K562 (cell line): ENCODE data around the gene FLVCR2. TPM values are rescaled to one million over a fixed set of nuclear protein-coding genes. Genes with fewer than 3 reads are reported as not detected.

Experiments
- ATAC-seq: fragments of 200-7000 bp; cut with Tn5 transposase; 3 replicates; pipeline ENCODE4 v1.9.1; 2020; ENCODE audit warnings: moderate library complexity
- BruUV-seq: library from RNA; stranded (reverse); fragments of 400-500 nt; replicated peaks from 2 replicates; lab custom pipeline; 2021; lab: Mats Ljungman, UMichigan
- CTCF ChIA-PET: fragments of 300-600 bp; formaldehyde crosslinking; extraction: SDS; loops from one replicate; lab custom pipeline; 2021; ENCODE audit warnings: low intra/inter-chr PET ratio; lab: Yijun Ruan, JAX
- POLR2A ChIA-PET: fragments of 300-600, 350-650 bp; sonication (Branson Sonifier 250); formaldehyde crosslinking; extraction: SDS; loops from one replicate; lab custom pipeline; 2021; ENCODE audit warnings: antibody characterized with exemption, inconsistent platforms; lab: Yijun Ruan, JAX
- DNase-seq, 4 experiments: peaks; one replicate each; pipeline versions ENCODE4 v3.0.0 to v3.0.0-alpha.2; 2011 to 2018; ENCODE audit warnings: low spot score in 3 of 4, mixed read lengths in 3 of 4; ENCODE audit errors: extremely low read depth in 1 of 4
- FAIRE-seq: peaks from 2 replicates; lab custom pipeline; 2011; peaks lifted over from hg19 to GRCh38; lab: Jason Lieb, UNC
- H2AFZ ChIP-seq: 2 replicates; pipeline ENCODE4 v1.6.0; 2011; ENCODE audit warnings: low read depth, low read length, control low read depth, inconsistent platforms
- H3K27ac ChIP-seq: fragments of 200-600 bp; 3 replicates; pipeline ENCODE4 v1.8.0; 2011; ENCODE audit warnings: low read depth, mild to moderate bottlenecking, control low read depth, inconsistent platforms, low read length, moderate library complexity, mixed read lengths; ENCODE audit errors: extremely low read depth
- H3K27me3 ChIP-seq, 2 experiments: fragments of 300-600 bp in 1 of 2; 2 replicates in 1 of 2; 3 replicates in 1 of 2; pipeline versions ENCODE4 v1.6.0 to v1.8.0; 2011; ENCODE audit warnings: inconsistent platforms in 2 of 2, low read length in 2 of 2, mild to moderate bottlenecking in 1 of 2, mixed read lengths in 1 of 2, moderate library complexity in 1 of 2; ENCODE audit not compliant: control insufficient read depth in 2 of 2, insufficient read depth in 2 of 2
- H3K36me3 ChIP-seq: fragments of 300-600 bp; 3 replicates; pipeline ENCODE4 v1.8.0; 2011; ENCODE audit warnings: mild to moderate bottlenecking, low read length, inconsistent platforms; ENCODE audit not compliant: control insufficient read depth, insufficient read depth
- H3K4me1 ChIP-seq, 2 experiments: fragments of 200-600 bp in 1 of 2; replicated peaks in 1 of 2; 2 replicates in 1 of 2; 3 replicates in 1 of 2; pipeline versions ENCODE4 v1.5.1 to v1.8.0; 2011; ENCODE audit warnings: inconsistent platforms in 2 of 2, low read length in 2 of 2, mild to moderate bottlenecking in 1 of 2, mixed read lengths in 1 of 2, moderate library complexity in 1 of 2; ENCODE audit not compliant: control insufficient read depth in 2 of 2, insufficient read depth in 2 of 2
- H3K4me2 ChIP-seq: 2 replicates; pipeline ENCODE4 v1.6.1; 2011; ENCODE audit warnings: low read length, control low read depth, inconsistent platforms, mixed read lengths; ENCODE audit not compliant: insufficient read depth
- H3K4me3 ChIP-seq: fragments of 200-600 bp; sonication (generic), shearing (Covaris generic); 2 replicates; pipeline ENCODE4 v1.5.1; 2016; ENCODE audit warnings: control low read depth, inconsistent platforms
- H3K79me2 ChIP-seq: fragments of 200-600 bp; 3 replicates; pipeline ENCODE4 v1.8.0; 2011; ENCODE audit warnings: low read length, inconsistent platforms; ENCODE audit not compliant: control insufficient read depth, insufficient read depth
- H3K9ac ChIP-seq, 2 experiments: 2 replicates each; pipeline versions ENCODE4 v1.6.0 to v1.6.1; 2011; ENCODE audit warnings: low read depth in 2 of 2, low read length in 2 of 2, control low read depth in 1 of 2, inconsistent platforms in 1 of 2, mild to moderate bottlenecking in 1 of 2, mixed read lengths in 1 of 2; ENCODE audit not compliant: insufficient read depth in 1 of 2
- H3K9me1 ChIP-seq: one replicate; pipeline ENCODE4 v1.6.0; 2011; ENCODE audit warnings: inconsistent platforms, mild to moderate bottlenecking, low read length, moderate library complexity; ENCODE audit not compliant: control insufficient read depth, insufficient read depth
- H3K9me3 ChIP-seq: replicated peaks from 2 replicates; pipeline ENCODE4 v1.5.1; 2011; ENCODE audit warnings: low read depth, low read length, inconsistent platforms; ENCODE audit not compliant: control insufficient read depth, insufficient read depth
- H4K20me1 ChIP-seq: replicated peaks from 2 replicates; pipeline ENCODE4 v1.6.1; 2011; ENCODE audit warnings: low read length, inconsistent platforms, mixed read lengths; ENCODE audit not compliant: control insufficient read depth, insufficient read depth
- ATF7 ChIP-seq: fragments of 450-650 bp; IDR thresholded peaks from 2 replicates; pipeline ENCODE4 v1.7.1; 2014; ENCODE audit warnings: mild to moderate bottlenecking, moderate library complexity
- CBX8 ChIP-seq: fragments of 200-600 bp; sonication (generic); IDR thresholded peaks from 2 replicates; pipeline ENCODE4 v1.6.1; 2012; ENCODE audit warnings: borderline replicate concordance, mixed run types, low read depth, mild to moderate bottlenecking, moderate library complexity, mixed read lengths, low read length, control low read depth, inconsistent platforms; ENCODE audit not compliant: poor library complexity, severe bottlenecking; ENCODE audit errors: extremely low read depth
- CCAR2 ChIP-seq: fragments of 200-400 bp; formaldehyde crosslinking; IDR thresholded peaks from 2 replicates; pipeline ENCODE4 v1.6.1; 2017; ENCODE audit warnings: mild to moderate bottlenecking, low read depth, low read length
- NEUROD1 ChIP-seq: fragments of 150-350 bp; IDR thresholded peaks from 2 replicates; pipeline ENCODE4 v1.6.1; 2014; ENCODE audit warnings: borderline replicate concordance, low read length, low read depth; ENCODE audit not compliant: partially characterized antibody
- NFIX ChIP-seq: fragments of 250-450 bp; sonication (Bioruptor Pico); IDR thresholded peaks from 2 replicates; pipeline ENCODE4 v1.4.0; 2020; ENCODE audit warnings: low read depth, mild to moderate bottlenecking, moderate library complexity
- NRF1 ChIP-seq, 2 experiments: fragments of 450-650 bp; IDR thresholded peaks in 1 of 2; conservative IDR thresholded peaks in 1 of 2; 2 replicates each; pipeline ENCODE4 v1.6.1; 2014; ENCODE audit warnings: mild to moderate bottlenecking in 2 of 2
- PRPF4 ChIP-seq: fragments of 200-400 bp; formaldehyde crosslinking; IDR thresholded peaks from one replicate; pipeline ENCODE4 v1.6.1; 2017; ENCODE audit warnings: low read length, low read depth, mild to moderate bottlenecking; ENCODE audit not compliant: insufficient read depth, poor library complexity, severe bottlenecking
- PTRF ChIP-seq: fragments of 450-650 bp; IDR thresholded peaks from 2 replicates; pipeline ENCODE4 v1.6.1; 2016; ENCODE audit warnings: mild to moderate bottlenecking, missing genetic modification characterization, missing compliant biosample characterization
- SETDB1 ChIP-seq: IDR thresholded peaks from one replicate; pipeline ENCODE4 v1.6.1; 2012; ENCODE audit warnings: low read length, control low read depth, inconsistent platforms
- TCF7L2 ChIP-seq: fragments of 150-350 bp; IDR thresholded peaks from 2 replicates; pipeline ENCODE4 v1.6.1; 2016; ENCODE audit warnings: low read depth, mild to moderate bottlenecking, low read length, moderate library complexity
- ZFPM2 ChIP-seq: fragments of 250-450 bp; sonication (Bioruptor Pico); IDR thresholded peaks from 2 replicates; pipeline ENCODE4 v1.5.1; 2022; ENCODE audit warnings: mild to moderate bottlenecking
- ZNF212 ChIP-seq: fragments of 450-650 bp; formaldehyde crosslinking; IDR thresholded peaks from 2 replicates; pipeline ENCODE4 v1.4.0; 2020; ENCODE audit warnings: mild to moderate bottlenecking
- ZNF507 ChIP-seq: conservative IDR thresholded peaks from 2 replicates; pipeline ENCODE4 v1.6.1; 2017; ENCODE audit warnings: missing genetic modification characterization, missing compliant biosample characterization
- WGBS: fragments of 100-300 bp; shearing (Covaris generic); methylation state at CpG from one replicate; pipeline ENCODE4 v1.1.6; 2016; ENCODE audit warnings: low coverage, mixed read lengths; ENCODE audit not compliant: insufficient coverage; ENCODE audit errors: missing lambda C conversion rate; 5-methylcytosine and 5-hydroxymethylcytosine counted together
- in situ Hi-C: fragments of 300-500 bp; cut with MboI; formaldehyde crosslinking; loops from 4 replicates; pipeline ENCODE4 v1.15.0; 2018; ENCODE audit warnings: inconsistent platforms, mixed read lengths
- intact Hi-C: fragments of 100-400 bp; cut with micrococcal nuclease; formaldehyde crosslinking; loops from 2 replicates; pipeline ENCODE4 v1.14.2; 2022
- polyA plus RNA-seq, 8 experiments: library from polyadenylated mRNA; depleted of rRNA in 4 of 8; stranded (reverse) in 5 of 8; unstranded in 3 of 8; fragments of >200 nt; fragmentation: Nextera tagmentation in 2 of 8; fragmentation: Illumina TruSeq in 1 of 8; extraction: Ambion mirVana in 2 of 8; extraction: Trizol in 1 of 8; gene quantifications; 2 replicates each; pipeline versions ENCODE4 v1.2.1 to v1.2.3, GENCODE V29; 2011 to 2014; ENCODE audit warnings: inconsistent platforms in 1 of 8, missing spikeins in 1 of 8
- total RNA-seq, 7 experiments: library from RNA; depleted of rRNA in 6 of 7; stranded (reverse); fragments of >200 nt in 6 of 7; fragmentation: Illumina TruSeq in 2 of 7; extraction: Trizol in 2 of 7; gene quantifications; 2 replicates each; pipeline versions ENCODE4 v1.2.1 to v1.2.3, GENCODE V29; 2011 to 2021; ENCODE audit warnings: low replicate concordance in 1 of 7
- TF ChIP-seq, protein P1 (sequence below): fragments of 250-450 bp; sonication (Bioruptor Pico); IDR thresholded peaks from 2 replicates; pipeline ENCODE4 v1.5.0; 2020; ENCODE audit warnings: mild to moderate bottlenecking, borderline replicate concordance
- TF ChIP-seq, protein P2 (sequence below), 2 experiments: fragments of 150-350 bp in 1 of 2; IDR thresholded peaks; 2 replicates each; pipeline ENCODE4 v1.6.1; 2012 to 2016; ENCODE audit warnings: low read depth in 2 of 2, low read length in 2 of 2, mild to moderate bottlenecking in 1 of 2, moderate library complexity in 1 of 2
- TF ChIP-seq, protein P3 (sequence below): fragments of 450-650 bp; IDR thresholded peaks from 2 replicates; pipeline ENCODE4 v1.6.1; 2017; ENCODE audit warnings: mild to moderate bottlenecking, moderate library complexity

Gene FLVCR2
- total and polyA plus RNA-seq, 9 of the 15 experiments (the other 6 are each of a cell fraction or from before 2014, with no cell fraction given), result 1.5 TPM; not detected in 8

DNA sequence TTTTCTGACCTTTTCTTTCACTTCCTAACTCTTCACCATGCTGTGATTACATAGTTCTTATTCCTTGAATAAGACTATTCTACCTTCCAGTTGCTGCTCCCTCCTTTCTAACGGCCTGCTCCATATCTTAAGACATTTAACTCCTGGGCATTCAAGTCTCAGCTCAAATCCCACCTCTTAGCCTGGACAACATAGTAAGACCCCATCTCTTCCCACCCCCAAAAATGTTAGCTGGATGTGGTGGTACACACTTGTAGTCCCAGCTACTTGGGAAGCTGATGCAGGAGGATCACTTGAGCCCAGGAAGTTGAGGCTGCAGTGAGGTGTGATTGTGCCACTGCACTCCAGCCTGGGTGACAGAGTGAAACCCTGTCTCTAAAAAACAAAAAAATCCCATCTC is 71.4 kb downstream of the FLVCR2 start:
- BruUV-seq, result no TSS peak
- Histone ChIP-seq H3K9me3 (no peaks in the 10 kb centered on the region), H3K79me2 (no peaks in the 10 kb centered on the region), H3K27ac (no peak overlapping the region), H2AFZ (no peak overlapping the region), H3K9me1 (no peaks in the 10 kb centered on the region), H4K20me1 (no peaks in the 10 kb centered on the region), H3K36me3 (peaks cover 40% of the 10 kb centered on the region; the same call in 2 of the 3 replicates), H3K27me3 (no peaks in the 10 kb centered on the region), H3K4me2 (no peak overlapping the region), H3K4me1 (peaks cover 0 to 5% of the 10 kb centered on the region in 2 experiments; a peak in 2 of 5 replicates), H3K4me3 (no peak overlapping the region), H3K9ac (no peak overlapping the region)
- ChIA-PET CTCF (no interaction called here), POLR2A (interaction anchor here (1.0 kb wide), 1 partner anchor 11 kb away, joined by 3 read pairs; the partner anchor contains the start of genes ERG28 and TTLL5)
- FAIRE-seq (no peak), DNase-seq (no peak), ATAC-seq (no peak)
- 40% methylated on average over 1 of the region's 1 CpG for WGBS
- in situ Hi-C loops (loop anchor here (5.0 to 25.0 kb wide), 2 partner anchors 72 to 512 kb away; partner anchors contain the start of genes FLVCR2 and NEK9), intact Hi-C loops (loop anchor here (10.0 kb wide), 1 partner anchor 345 kb away; no protein-coding TSS in a partner anchor)
- TF ChIP-seq CCAR2 (no peak), TCF7L2 (no peak), PTRF (tag) (no peak), SETDB1 (no peak), ATF7 (no peak), NEUROD1 (no peak), NFIX (CRISPR knock-in tag) (no peak), ZNF212 (CRISPR knock-in tag) (no peak), ZFPM2 (CRISPR knock-in tag) (no peak), CBX8 (no peak), NRF1 (conservative IDR thresholded peaks at IDR 0.05 in 1 of 2, IDR thresholded peaks at IDR 0.05 in 1 of 2) (no peak), PRPF4 (no peak), ZNF507 (tag) (no peak)
- TF ChIP-seq, protein P1, sequence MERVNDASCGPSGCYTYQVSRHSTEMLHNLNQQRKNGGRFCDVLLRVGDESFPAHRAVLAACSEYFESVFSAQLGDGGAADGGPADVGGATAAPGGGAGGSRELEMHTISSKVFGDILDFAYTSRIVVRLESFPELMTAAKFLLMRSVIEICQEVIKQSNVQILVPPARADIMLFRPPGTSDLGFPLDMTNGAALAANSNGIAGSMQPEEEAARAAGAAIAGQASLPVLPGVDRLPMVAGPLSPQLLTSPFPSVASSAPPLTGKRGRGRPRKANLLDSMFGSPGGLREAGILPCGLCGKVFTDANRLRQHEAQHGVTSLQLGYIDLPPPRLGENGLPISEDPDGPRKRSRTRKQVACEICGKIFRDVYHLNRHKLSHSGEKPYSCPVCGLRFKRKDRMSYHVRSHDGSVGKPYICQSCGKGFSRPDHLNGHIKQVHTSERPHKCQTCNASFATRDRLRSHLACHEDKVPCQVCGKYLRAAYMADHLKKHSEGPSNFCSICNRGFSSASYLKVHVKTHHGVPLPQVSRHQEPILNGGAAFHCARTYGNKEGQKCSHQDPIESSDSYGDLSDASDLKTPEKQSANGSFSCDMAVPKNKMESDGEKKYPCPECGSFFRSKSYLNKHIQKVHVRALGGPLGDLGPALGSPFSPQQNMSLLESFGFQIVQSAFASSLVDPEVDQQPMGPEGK (CRISPR knock-in tag), result no peak
- TF ChIP-seq, protein P2, sequence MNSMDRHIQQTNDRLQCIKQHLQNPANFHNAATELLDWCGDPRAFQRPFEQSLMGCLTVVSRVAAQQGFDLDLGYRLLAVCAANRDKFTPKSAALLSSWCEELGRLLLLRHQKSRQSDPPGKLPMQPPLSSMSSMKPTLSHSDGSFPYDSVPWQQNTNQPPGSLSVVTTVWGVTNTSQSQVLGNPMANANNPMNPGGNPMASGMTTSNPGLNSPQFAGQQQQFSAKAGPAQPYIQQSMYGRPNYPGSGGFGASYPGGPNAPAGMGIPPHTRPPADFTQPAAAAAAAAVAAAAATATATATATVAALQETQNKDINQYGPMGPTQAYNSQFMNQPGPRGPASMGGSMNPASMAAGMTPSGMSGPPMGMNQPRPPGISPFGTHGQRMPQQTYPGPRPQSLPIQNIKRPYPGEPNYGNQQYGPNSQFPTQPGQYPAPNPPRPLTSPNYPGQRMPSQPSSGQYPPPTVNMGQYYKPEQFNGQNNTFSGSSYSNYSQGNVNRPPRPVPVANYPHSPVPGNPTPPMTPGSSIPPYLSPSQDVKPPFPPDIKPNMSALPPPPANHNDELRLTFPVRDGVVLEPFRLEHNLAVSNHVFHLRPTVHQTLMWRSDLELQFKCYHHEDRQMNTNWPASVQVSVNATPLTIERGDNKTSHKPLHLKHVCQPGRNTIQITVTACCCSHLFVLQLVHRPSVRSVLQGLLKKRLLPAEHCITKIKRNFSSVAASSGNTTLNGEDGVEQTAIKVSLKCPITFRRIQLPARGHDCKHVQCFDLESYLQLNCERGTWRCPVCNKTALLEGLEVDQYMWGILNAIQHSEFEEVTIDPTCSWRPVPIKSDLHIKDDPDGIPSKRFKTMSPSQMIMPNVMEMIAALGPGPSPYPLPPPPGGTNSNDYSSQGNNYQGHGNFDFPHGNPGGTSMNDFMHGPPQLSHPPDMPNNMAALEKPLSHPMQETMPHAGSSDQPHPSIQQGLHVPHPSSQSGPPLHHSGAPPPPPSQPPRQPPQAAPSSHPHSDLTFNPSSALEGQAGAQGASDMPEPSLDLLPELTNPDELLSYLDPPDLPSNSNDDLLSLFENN (IDR thresholded peaks at IDR 0.05; ENCODE audit: low read depth in 2 of 2, low read length in 2 of 2), result no peak
- TF ChIP-seq, protein P3, sequence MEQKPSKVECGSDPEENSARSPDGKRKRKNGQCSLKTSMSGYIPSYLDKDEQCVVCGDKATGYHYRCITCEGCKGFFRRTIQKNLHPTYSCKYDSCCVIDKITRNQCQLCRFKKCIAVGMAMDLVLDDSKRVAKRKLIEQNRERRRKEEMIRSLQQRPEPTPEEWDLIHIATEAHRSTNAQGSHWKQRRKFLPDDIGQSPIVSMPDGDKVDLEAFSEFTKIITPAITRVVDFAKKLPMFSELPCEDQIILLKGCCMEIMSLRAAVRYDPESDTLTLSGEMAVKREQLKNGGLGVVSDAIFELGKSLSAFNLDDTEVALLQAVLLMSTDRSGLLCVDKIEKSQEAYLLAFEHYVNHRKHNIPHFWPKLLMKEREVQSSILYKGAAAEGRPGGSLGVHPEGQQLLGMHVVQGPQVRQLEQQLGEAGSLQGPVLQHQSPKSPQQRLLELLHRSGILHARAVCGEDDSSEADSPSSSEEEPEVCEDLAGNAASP, result no peak
